BJ (cell line): ENCODE results near the gene LRP3. TPM values are rescaled to one million over a fixed set of nuclear protein-coding genes. Genes with fewer than 3 reads are reported as not detected.

Experiments
- CTCF ChIA-PET: fragments of 350-600 bp; formaldehyde crosslinking; extraction: SDS; loops from one replicate; lab custom pipeline; 2021; ENCODE audit warnings: antibody characterized with exemption, inconsistent platforms; lab: Yijun Ruan, JAX
- POLR2A ChIA-PET: fragments of 300-600 bp; sonication (Branson Sonifier 250); formaldehyde crosslinking; extraction: SDS; loops from one replicate; lab custom pipeline; 2021; ENCODE audit warnings: antibody characterized with exemption; lab: Charles Lee
- DNase-seq: peaks from one replicate; pipeline ENCODE4 v3.0.0-alpha.2; 2011; ENCODE audit warnings: low read depth
- H3K27me3 ChIP-seq: 2 replicates; pipeline ENCODE4 v1.6.0; 2011; ENCODE audit warnings: low read length; ENCODE audit not compliant: control insufficient read depth, insufficient read depth
- H3K36me3 ChIP-seq: 2 replicates; pipeline ENCODE4 v1.5.1; 2011; ENCODE audit warnings: low read length; ENCODE audit not compliant: control insufficient read depth, insufficient read depth
- H3K4me3 ChIP-seq: 2 replicates; pipeline ENCODE4 v1.5.1; 2011; ENCODE audit warnings: low read depth, mild to moderate bottlenecking, control low read depth, low read length
- CTCF ChIP-seq: IDR thresholded peaks from 2 replicates; pipeline ENCODE4 v1.5.1; 2011; ENCODE audit warnings: low read depth, mild to moderate bottlenecking, control low read depth, inconsistent platforms, low read length, moderate library complexity; ENCODE audit not compliant: insufficient read depth
- polyA plus RNA-seq: library from polyadenylated mRNA; depleted of rRNA; stranded (reverse); fragments of >200 nt; gene quantifications from 2 replicates; pipeline ENCODE4 v1.2.3, GENCODE V29; 2011

The LRP3 gene
- polyA plus RNA-seq, 1 experiment = 16.1 TPM

DNA sequence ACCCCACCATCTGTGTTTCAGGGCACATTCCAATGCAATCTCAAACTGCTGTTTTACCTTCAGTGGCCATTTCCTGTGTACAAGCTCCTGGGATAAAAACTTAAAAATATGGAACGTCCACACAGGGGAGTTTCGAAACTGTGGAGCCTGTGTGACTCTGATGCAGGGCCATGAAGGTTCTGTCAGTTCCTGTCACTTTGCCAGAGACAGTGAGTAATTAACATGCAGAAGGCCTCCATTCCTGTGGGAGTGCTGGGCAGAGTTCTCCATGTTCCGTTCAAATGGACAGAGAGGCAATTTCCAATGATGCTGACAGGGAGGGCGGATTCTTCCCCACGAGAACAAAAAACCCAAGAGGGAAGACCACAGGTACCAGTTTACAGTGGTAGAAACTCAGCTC lies 37.8 kb upstream of the LRP3 start:
- H3K4me3 ChIP-seq = no peak overlapping the region
- ChIA-PET CTCF (interaction anchor here (0.9 to 4.6 kb wide), 7 partner anchors 9 to 622 kb away, joined by 3 to 22 read pairs (median 5); no protein-coding TSS in a partner anchor), POLR2A (no interaction called here)
- no peak for TF ChIP-seq CTCF
- H3K36me3 ChIP-seq = no peaks in the 10 kb centered on the region
- DNase-seq = no peak
- no peaks in the 10 kb centered on the region; the same call in 1 of the 2 replicates for H3K27me3 ChIP-seq

GRCh38 chr19:33157906-33158305 lies 36.2 kb upstream of the LRP3 start:
- CTCF ChIA-PET = interaction anchor here (1.0 to 4.6 kb wide), 3 partner anchors 13 to 26 kb away, joined by 6 to 22 read pairs (median 14); no protein-coding TSS in a partner anchor
- TF ChIP-seq CTCF = no peak
- POLR2A ChIA-PET = no interaction called here
- H3K36me3 ChIP-seq = no peaks in the 10 kb centered on the region
- H3K27me3 ChIP-seq = no peaks in the 10 kb centered on the region; the same call in 1 of the 2 replicates
- no peak overlapping the region for H3K4me3 ChIP-seq
- no peak for DNase-seq

DNA sequence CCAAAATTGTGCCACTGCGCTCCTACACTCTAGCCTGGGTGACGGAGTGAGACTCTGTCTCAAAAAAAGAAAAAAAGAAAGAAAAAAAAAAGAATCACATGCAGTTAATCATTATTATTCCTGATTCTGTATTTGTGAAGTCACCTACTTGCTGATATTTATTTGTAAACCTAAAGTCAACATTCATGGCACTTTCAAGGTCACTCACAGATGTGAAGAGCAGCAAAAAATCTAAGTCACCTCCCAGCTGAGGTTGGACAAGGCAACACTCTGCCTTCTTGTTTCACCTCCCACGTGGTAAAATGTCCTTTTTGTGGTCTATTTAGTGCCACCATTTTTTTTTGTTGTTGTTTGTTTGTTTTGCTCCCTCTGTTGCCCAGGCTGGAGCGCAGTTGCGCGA lies 35.8 kb upstream of the LRP3 start:
- CTCF ChIA-PET = interaction anchor here (1.0 to 4.6 kb wide), 3 partner anchors 14 to 26 kb away, joined by 6 to 22 read pairs (median 14); no protein-coding TSS in a partner anchor
- no peaks in the 10 kb centered on the region for H3K36me3 ChIP-seq
- H3K27me3 ChIP-seq = no peaks in the 10 kb centered on the region
- DNase-seq = no peak
- no peak overlapping the region for H3K4me3 ChIP-seq
- POLR2A ChIA-PET = no interaction called here
- TF ChIP-seq CTCF = no peak

DNA sequence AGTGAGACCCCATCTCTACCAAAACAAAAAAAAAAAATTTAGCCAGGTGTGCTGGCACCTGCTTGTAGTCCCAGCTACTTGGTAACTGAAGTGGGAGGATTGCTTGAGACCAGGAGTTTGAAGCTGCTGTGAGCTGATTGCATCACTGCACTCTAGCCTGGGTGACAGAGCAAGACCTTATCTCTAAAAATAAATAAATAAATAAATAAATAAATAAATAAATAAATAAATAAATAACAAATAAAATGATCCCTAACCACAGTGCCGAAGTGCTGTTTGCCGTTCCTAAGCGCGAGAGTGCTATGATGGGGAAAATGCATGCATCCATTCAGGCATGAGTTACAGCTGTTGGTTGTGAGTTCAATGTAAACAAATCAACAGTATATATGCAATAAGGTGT lies 35.0 kb upstream of the LRP3 start:
- no peak for DNase-seq
- Histone ChIP-seq H3K4me3 (no peak overlapping the region), H3K27me3 (no peaks in the 10 kb centered on the region), H3K36me3 (no peaks in the 10 kb centered on the region)
- CTCF ChIA-PET = interaction anchor here (0.6 to 1.7 kb wide), 3 partner anchors 25 to 1508 kb away, joined by 3 to 5 read pairs (median 3); no protein-coding TSS in a partner anchor
- no peak for TF ChIP-seq CTCF
- POLR2A ChIA-PET = no interaction called here

GRCh38 chr19:33159893-33160292 lies 34.2 kb upstream of the LRP3 start:
- ChIA-PET POLR2A (no interaction called here), CTCF (interaction anchor here (1.1 to 1.7 kb wide), 3 partner anchors 15 to 26 kb away, joined by 3 to 7 read pairs (median 5); no protein-coding TSS in a partner anchor)
- H3K4me3 ChIP-seq = no peak overlapping the region
- no peak for DNase-seq
- no peak for TF ChIP-seq CTCF
- no peaks in the 10 kb centered on the region for H3K27me3 ChIP-seq
- H3K36me3 ChIP-seq = no peaks in the 10 kb centered on the region
